GM21528 (cell line): ENCODE results near the gene ATP6V0C.
A peak's percentile ranks its signal among the peaks of the same experiment; 100 is the strongest.

Source experiments
- ATAC-seq: cut with Tn5 transposase; IDR thresholded peaks from one replicate; pipeline ENCODE4 v1.9.1; 2021; ENCODE audit warnings: mild to moderate bottlenecking, moderate library complexity; ENCODE audit not compliant: unreplicated experiment, low FRiP score

ATP6V0C gene

GRCh38 chr16:2507052-2507659, 6.6 kb upstream of the ATP6V0C start:
- peak; percentile 49 for ATAC-seq

- ATAC-seq, result no peak
Observed at GRCh38 chr16:2507665-2508064, 6.1 kb upstream of the ATP6V0C start.

- no peak for ATAC-seq
Observed at GRCh38 chr16:2508722-2509400, 4.9 kb upstream of the ATP6V0C start.

- ATAC-seq, result no peak
Observed at GRCh38 chr16:2511128-2511800, 2.5 kb upstream of the ATP6V0C start.

GRCh38 chr16:2511996-2512734, 1.6 kb upstream of the ATP6V0C start:
- ATAC-seq, result no peak

- ATAC-seq, result no peak
Observed at GRCh38 chr16:2512735-2513404, 882 bp upstream of the ATP6V0C start.

- no peak for ATAC-seq
Observed at GRCh38 chr16:2514333-2515179, 804 bp downstream of the ATP6V0C start.

GRCh38 chr16:2515180-2515851, 1.6 kb downstream of the ATP6V0C start:
- ATAC-seq, result no peak

GRCh38 chr16:2516391-2517240, 2.9 kb downstream of the ATP6V0C start:
- no peak for ATAC-seq

GRCh38 chr16:2517954-2518605, 4.3 kb downstream of the ATP6V0C start:
- no peak for ATAC-seq

- no peak for ATAC-seq
Observed at GRCh38 chr16:2518823-2519710, 5.3 kb downstream of the ATP6V0C start.

GRCh38 chr16:2519711-2520080, 5.9 kb downstream of the ATP6V0C start:
- ATAC-seq, result no peak

GRCh38 chr16:2520097-2520783, 6.5 kb downstream of the ATP6V0C start, which contains the start of gene AMDHD2:
AMDHD2 (plus strand) TSS chr16:2520371; CDS start chr16:2520459, 88 bp downstream.
- no peak for ATAC-seq

- no peak for ATAC-seq
Observed at GRCh38 chr16:2520784-2521531, 7.2 kb downstream of the ATP6V0C start.

GRCh38 chr16:2523801-2524231, 10.1 kb downstream of the ATP6V0C start:
- no peak for ATAC-seq
